HT-29 (cell line): Measurements from ENCODE around the gene UBAC2. TPM values are rescaled to one million over a fixed set of nuclear protein-coding genes. Genes with fewer than 3 reads are reported as not detected.
"Not testable (repeated sequence)": the region's sequence is repeated elsewhere in the genome, so short reads cannot be mapped to it uniquely, and the experiment has no call there.

Experiments used
- DNase-seq: peaks from one replicate; pipeline ENCODE4 v3.0.0-alpha.2; 2015; ENCODE audit warnings: low spot score
- total RNA-seq: library from RNA; depleted of rRNA; stranded (reverse); fragments of >200 nt; shearing (Covaris generic); gene quantifications from 2 replicates; pipeline ENCODE4 v1.2.3, GENCODE V29; 2014

Gene UBAC2
- total RNA-seq, 1 experiment from 2014 or later = 73.4 TPM

- DNase-seq = no peak
These were observed 176.3 kb downstream of the UBAC2 start for GRCh38 chr13:99376924-99377323.

- no peak for DNase-seq
These were observed 177.0 kb downstream of the UBAC2 start for GRCh38 chr13:99377641-99378040.

- no peak for DNase-seq
These were observed 178.5 kb downstream of the UBAC2 start for GRCh38 chr13:99378985-99379733.

GRCh38 chr13:99379856-99380801, 179.5 kb downstream of the UBAC2 start:
- DNase-seq = no peak

- no peak for DNase-seq
These were observed 180.4 kb downstream of the UBAC2 start for GRCh38 chr13:99380921-99381645.

- DNase-seq = no peak
These were observed 181.1 kb downstream of the UBAC2 start for GRCh38 chr13:99381766-99382165.

GRCh38 chr13:99382428-99383133, 181.9 kb downstream of the UBAC2 start:
- DNase-seq = no peak

- no peak for DNase-seq
These were observed 182.9 kb downstream of the UBAC2 start for GRCh38 chr13:99383511-99383921.

GRCh38 chr13:99383946-99384345, 183.3 kb downstream of the UBAC2 start:
- no peak for DNase-seq

- DNase-seq = no peak
These were observed 183.8 kb downstream of the UBAC2 start for GRCh38 chr13:99384468-99384867.

- DNase-seq = no peak
These were observed 184.5 kb downstream of the UBAC2 start for GRCh38 chr13:99385161-99385560.

GRCh38 chr13:99385940-99386339, 185.3 kb downstream of the UBAC2 start:
- DNase-seq = no peak

- no peak for DNase-seq
These were observed 185.8 kb downstream of the UBAC2 start for GRCh38 chr13:99386495-99386894.

- DNase-seq = peak; percentile 68
These were observed 186.5 kb downstream of the UBAC2 start for GRCh38 chr13:99386911-99387788.

GRCh38 chr13:99388334-99388923, 187.8 kb downstream of the UBAC2 start:
- DNase-seq = no peak

- not testable (repeated sequence) for DNase-seq
These were observed 188.4 kb downstream of the UBAC2 start for GRCh38 chr13:99389094-99389493.

- DNase-seq = no peak
These were observed 189.1 kb downstream of the UBAC2 start for GRCh38 chr13:99389520-99390304.

- no peak for DNase-seq
These were observed 189.9 kb downstream of the UBAC2 start for GRCh38 chr13:99390601-99391000.
